Measurements from ENCODE around the gene SHANK1.

The SHANK1 gene

DNA sequence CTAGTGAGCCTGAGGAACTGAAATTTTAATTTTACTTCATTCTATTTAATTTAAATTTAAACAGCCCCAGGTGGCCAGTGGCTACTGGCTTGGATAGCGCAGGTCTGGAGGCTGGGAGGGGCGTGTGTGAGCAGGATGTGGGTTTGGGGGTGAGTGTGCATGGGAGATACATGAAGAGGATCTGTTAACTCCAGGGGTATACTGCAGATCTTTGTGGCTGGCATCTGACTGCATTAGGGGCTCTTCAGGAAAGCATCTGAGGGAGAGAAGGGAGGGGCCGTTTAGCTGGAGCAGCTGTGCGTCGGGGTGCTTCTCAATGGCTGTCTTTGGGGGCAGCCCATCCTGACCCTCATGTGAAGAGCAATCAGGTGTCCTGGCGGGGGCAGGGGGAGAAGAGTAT lies 6.8 kb downstream of the SHANK1 start:
- Histone ChIP-seq H3K4me3 (ENCODE audit: insufficient read depth, low read depth, low read length) (no peak overlapping the region), H3K27ac (ENCODE audit: insufficient read depth, low read depth, low read length, poor library complexity, severe bottlenecking) (no peak overlapping the region), H3K36me3 (ENCODE audit: control insufficient read depth, insufficient read depth, low read length) (no peaks in the 10 kb centered on the region), H3K27me3 (ENCODE audit: control insufficient read depth, insufficient read depth, low read length, poor library complexity, severe bottlenecking) (no peaks in the 10 kb centered on the region), H3K4me1 (ENCODE audit: control insufficient read depth, insufficient read depth, low read length) (peaks cover 3% of the 10 kb centered on the region), H3K9me3 (ENCODE audit: control insufficient read depth, low read length) (no peaks in the 10 kb centered on the region)
- 88 to 89% methylated on average over 6 of the region's 6 CpGs for WGBS, 2 experiments

DNA sequence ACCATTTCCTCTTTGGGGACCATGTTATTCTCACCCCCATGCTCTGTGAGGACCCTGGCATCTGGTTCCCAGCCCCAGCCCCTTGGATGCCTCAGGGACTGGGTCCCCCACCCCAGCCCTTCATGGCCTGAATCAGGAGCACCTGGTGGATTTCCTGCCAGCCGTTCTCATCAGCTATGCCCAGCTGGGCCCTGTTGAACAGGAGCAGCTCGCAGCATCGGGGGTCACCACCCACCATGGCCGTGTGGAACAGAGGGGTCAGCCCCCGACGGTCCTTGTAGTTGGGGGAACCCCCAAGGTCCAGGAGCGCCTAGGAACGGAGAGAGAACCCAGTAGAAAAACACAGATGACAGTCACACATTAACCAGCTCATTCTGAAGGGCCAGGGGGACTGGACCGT lies 7.8 kb downstream of the SHANK1 start:
- Histone ChIP-seq H3K9me3 (ENCODE audit: control insufficient read depth, low read length) (no peaks in the 10 kb centered on the region), H3K4me3 (ENCODE audit: insufficient read depth, low read depth, low read length) (no peak overlapping the region), H3K4me1 (ENCODE audit: control insufficient read depth, insufficient read depth, low read length) (no peaks in the 10 kb centered on the region), H3K27ac (ENCODE audit: insufficient read depth, low read depth, low read length, poor library complexity, severe bottlenecking) (no peak overlapping the region), H3K27me3 (ENCODE audit: control insufficient read depth, insufficient read depth, low read length, poor library complexity, severe bottlenecking) (no peaks in the 10 kb centered on the region), H3K36me3 (ENCODE audit: control insufficient read depth, insufficient read depth, low read length) (no peaks in the 10 kb centered on the region)
- 84 to 86% methylated on average over 9 of the region's 9 CpGs for WGBS, 2 experiments

DNA sequence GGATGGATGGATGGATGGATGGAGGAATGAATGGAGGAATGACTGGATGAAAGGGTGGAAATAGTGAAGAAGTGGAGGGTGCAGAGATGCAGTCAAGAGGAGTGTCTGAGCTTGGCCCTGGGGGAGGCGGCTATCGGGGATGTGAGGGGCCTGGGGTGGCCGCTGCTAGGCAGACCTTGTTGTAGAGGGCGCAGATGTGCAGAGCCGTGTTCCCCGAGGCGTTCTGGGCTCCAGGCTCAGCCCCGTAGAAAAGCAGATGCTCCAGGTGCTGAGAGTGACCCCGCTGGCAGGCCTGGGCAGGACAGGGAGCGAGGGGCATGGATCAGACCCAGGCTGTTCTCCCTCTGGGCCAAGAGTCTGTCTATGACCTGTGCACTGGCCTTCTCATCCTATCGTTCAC lies 8.4 kb downstream of the SHANK1 start:
- no peaks in the 10 kb centered on the region for H3K27me3 ChIP-seq (ENCODE audit: control insufficient read depth, insufficient read depth, low read length, poor library complexity, severe bottlenecking)
- no peaks in the 10 kb centered on the region for H3K36me3 ChIP-seq (ENCODE audit: control insufficient read depth, insufficient read depth, low read length)
- H3K9me3 ChIP-seq (ENCODE audit: control insufficient read depth, low read length) = no peaks in the 10 kb centered on the region

DNA sequence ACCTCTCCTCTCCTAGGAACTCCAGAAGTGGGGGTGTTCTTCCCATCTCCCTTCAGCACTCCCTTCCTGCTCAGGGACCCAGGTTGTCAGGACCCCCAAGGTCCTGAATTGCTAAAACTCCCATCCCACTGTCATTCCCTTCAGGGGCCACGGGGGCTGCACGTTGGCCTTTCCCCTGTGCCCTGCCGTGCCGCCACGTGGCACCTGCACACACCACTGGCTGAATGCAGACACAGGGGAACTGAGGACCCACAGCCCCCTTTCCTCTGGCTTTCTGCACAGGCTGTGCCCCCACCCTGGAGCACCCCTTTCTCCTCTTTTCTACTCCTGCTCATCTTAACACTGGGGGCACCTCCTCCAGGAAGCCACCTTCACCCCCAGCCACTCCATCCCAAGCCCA lies 9.0 kb downstream of the SHANK1 start:
- Histone ChIP-seq H3K9me3 (ENCODE audit: control insufficient read depth, low read length) (no peaks in the 10 kb centered on the region), H3K36me3 (ENCODE audit: control insufficient read depth, insufficient read depth, low read length) (no peaks in the 10 kb centered on the region), H3K27ac (ENCODE audit: insufficient read depth, low read depth, low read length, poor library complexity, severe bottlenecking) (no peak overlapping the region), H3K4me1 (ENCODE audit: control insufficient read depth, insufficient read depth, low read length) (no peaks in the 10 kb centered on the region), H3K4me3 (ENCODE audit: insufficient read depth, low read depth, low read length) (no peak overlapping the region), H3K27me3 (ENCODE audit: control insufficient read depth, insufficient read depth, low read length, poor library complexity, severe bottlenecking) (no peaks in the 10 kb centered on the region)
- 74 to 80% methylated on average over 5 of the region's 5 CpGs for WGBS, 2 experiments

More for the DNA sequence above, 8.4 kb downstream of the SHANK1 start:
- 84 to 85% methylated on average over 11 of the region's 11 CpGs for WGBS, 2 experiments
- no peaks in the 10 kb centered on the region for H3K4me1 ChIP-seq (ENCODE audit: control insufficient read depth, insufficient read depth, low read length)
- H3K27ac ChIP-seq (ENCODE audit: insufficient read depth, low read depth, low read length, poor library complexity, severe bottlenecking) = no peak overlapping the region
- no peak overlapping the region for H3K4me3 ChIP-seq (ENCODE audit: insufficient read depth, low read depth, low read length)

DNA sequence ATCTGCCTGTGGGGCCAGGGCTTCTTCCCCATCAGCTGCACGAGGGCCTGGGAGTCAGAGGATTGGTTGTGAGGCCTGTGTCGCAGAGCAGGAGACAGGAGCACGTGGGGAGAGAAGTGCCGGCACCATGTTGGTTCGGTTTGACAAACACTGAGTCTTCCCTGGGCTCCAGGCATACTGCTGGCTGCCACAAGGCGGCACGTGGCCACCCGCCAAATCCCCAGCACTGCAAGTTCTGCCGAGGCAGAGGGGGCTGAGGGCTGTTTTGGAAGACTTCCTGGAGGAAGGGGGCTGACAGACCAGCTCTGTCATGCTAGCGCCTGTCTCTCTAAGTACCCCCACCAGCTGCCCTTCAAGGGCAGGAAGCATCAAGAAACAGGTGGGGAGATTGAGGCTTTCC lies 9.5 kb downstream of the SHANK1 start:
- WGBS, 2 experiments = 60 to 66% methylated on average over 10 of the region's 10 CpGs
- Histone ChIP-seq H3K4me3 (ENCODE audit: insufficient read depth, low read depth, low read length) (no peak overlapping the region), H3K9me3 (ENCODE audit: control insufficient read depth, low read length) (no peaks in the 10 kb centered on the region), H3K4me1 (ENCODE audit: control insufficient read depth, insufficient read depth, low read length) (no peaks in the 10 kb centered on the region), H3K27ac (ENCODE audit: insufficient read depth, low read depth, low read length, poor library complexity, severe bottlenecking) (no peak overlapping the region), H3K27me3 (ENCODE audit: control insufficient read depth, insufficient read depth, low read length, poor library complexity, severe bottlenecking) (no peaks in the 10 kb centered on the region), H3K36me3 (ENCODE audit: control insufficient read depth, insufficient read depth, low read length) (no peaks in the 10 kb centered on the region)

DNA sequence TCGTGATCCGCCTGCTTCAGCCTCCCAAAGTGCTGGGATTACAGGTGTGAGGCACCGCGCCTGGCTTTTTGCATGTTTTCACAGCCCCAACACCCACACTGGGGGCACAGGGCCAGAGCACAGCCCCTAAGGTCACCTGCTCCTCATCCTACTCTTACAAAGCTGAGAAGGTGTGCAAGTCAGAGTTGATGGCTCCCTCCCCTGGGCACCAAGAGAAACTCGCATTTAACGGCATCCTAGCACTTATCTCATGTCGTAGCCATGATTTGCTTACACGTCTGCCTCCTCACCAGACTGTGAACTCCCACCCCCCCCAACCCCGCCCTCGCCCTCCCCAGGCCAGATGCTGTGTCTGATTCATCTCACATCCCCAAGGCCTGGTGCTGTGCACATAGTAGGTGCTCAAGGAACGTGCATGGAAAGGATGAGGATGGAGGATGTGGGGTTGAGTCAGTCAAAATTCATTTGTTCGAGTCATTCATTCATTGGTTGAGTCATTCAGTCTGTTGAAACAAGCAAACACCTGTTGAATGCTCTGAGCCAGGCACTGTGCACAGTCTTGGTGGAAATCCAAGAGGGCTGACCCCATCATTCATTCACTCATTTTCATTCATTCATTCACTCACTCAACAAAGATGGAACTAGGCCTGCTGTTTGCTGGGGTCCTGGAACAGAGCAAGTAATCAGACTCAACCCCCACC lies 11.3 kb downstream of the SHANK1 start:
- H3K36me3 ChIP-seq (ENCODE audit: control insufficient read depth, insufficient read depth, low read length) = no peaks in the 10 kb centered on the region
- WGBS, 2 experiments = 74 to 77% methylated on average over 12 of the region's 12 CpGs
- H3K27ac ChIP-seq (ENCODE audit: insufficient read depth, low read depth, low read length, poor library complexity, severe bottlenecking) = no peak overlapping the region
- no peak overlapping the region for H3K4me3 ChIP-seq (ENCODE audit: insufficient read depth, low read depth, low read length)
- H3K4me1 ChIP-seq (ENCODE audit: control insufficient read depth, insufficient read depth, low read length) = no peaks in the 10 kb centered on the region
- no peaks in the 10 kb centered on the region for H3K27me3 ChIP-seq (ENCODE audit: control insufficient read depth, insufficient read depth, low read length, poor library complexity, severe bottlenecking)
- no peaks in the 10 kb centered on the region for H3K9me3 ChIP-seq (ENCODE audit: control insufficient read depth, low read length)

DNA sequence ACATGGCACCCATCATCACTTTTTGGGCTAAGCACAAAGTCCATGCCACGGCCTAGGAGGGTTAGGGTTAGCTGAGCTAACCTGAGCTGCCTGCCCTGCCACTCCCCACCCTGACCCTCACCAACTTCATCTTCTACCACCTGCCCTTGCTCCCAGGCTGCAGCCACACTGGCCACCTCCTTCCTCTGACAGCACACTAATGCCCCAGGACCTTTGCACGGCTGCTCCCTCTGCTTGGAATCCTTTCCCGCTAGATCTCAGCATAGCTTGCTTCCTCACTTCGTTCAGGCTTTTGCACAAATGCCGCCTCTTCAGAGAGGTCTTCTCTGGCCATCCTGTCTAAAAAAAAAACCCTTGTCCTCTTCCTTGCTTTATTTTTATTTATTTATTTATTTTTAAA lies 13.2 kb downstream of the SHANK1 start:
- no peaks in the 10 kb centered on the region for H3K9me3 ChIP-seq (ENCODE audit: control insufficient read depth, low read length)
- no peak overlapping the region for H3K27ac ChIP-seq (ENCODE audit: insufficient read depth, low read depth, low read length, poor library complexity, severe bottlenecking)
- H3K36me3 ChIP-seq (ENCODE audit: control insufficient read depth, insufficient read depth, low read length) = no peaks in the 10 kb centered on the region
- H3K4me3 ChIP-seq (ENCODE audit: insufficient read depth, low read depth, low read length) = no peak overlapping the region
- 68 to 76% methylated on average over 5 of the region's 5 CpGs for WGBS, 2 experiments
- H3K27me3 ChIP-seq (ENCODE audit: control insufficient read depth, insufficient read depth, low read length, poor library complexity, severe bottlenecking) = no peaks in the 10 kb centered on the region
- no peaks in the 10 kb centered on the region for H3K4me1 ChIP-seq (ENCODE audit: control insufficient read depth, insufficient read depth, low read length)

DNA sequence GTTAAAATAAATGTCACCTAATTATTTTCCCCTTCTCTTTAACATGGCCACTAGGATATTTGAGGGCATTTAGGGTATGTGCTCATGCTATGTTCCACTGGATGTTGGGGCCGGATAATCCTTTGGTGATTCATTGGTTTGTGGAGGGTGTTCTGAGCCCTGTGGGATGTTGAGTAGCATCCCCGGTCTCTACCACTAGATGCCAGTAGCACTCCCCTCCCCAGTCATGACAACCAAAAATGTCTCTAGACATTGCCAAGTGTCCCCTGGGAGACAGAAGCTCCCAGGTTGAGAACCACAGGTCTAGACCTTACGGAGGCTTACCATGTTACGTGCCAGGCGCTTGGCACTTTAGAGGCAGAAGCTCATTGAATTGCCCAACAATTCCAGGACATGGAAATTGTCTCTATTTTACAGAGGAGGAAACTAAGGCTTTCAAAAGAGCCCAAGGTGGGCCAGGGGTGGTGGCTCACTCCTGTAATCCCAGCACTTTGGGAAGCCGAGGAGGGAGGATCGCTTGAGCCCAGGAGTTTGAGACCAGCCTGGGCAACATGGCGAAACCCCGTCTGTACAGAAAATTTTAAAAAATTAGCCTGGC lies 14.1 kb downstream of the SHANK1 start:
- H3K9me3 ChIP-seq (ENCODE audit: control insufficient read depth, low read length) = no peaks in the 10 kb centered on the region
- no peaks in the 10 kb centered on the region for H3K36me3 ChIP-seq (ENCODE audit: control insufficient read depth, insufficient read depth, low read length)
- no peak overlapping the region for H3K4me3 ChIP-seq (ENCODE audit: insufficient read depth, low read depth, low read length)
- H3K27me3 ChIP-seq (ENCODE audit: control insufficient read depth, insufficient read depth, low read length, poor library complexity, severe bottlenecking) = no peaks in the 10 kb centered on the region
- H3K27ac ChIP-seq (ENCODE audit: insufficient read depth, low read depth, low read length, poor library complexity, severe bottlenecking) = no peak overlapping the region
- no peaks in the 10 kb centered on the region for H3K4me1 ChIP-seq (ENCODE audit: control insufficient read depth, insufficient read depth, low read length)
- 68 to 70% methylated on average over 9 of the region's 9 CpGs for WGBS, 2 experiments

DNA sequence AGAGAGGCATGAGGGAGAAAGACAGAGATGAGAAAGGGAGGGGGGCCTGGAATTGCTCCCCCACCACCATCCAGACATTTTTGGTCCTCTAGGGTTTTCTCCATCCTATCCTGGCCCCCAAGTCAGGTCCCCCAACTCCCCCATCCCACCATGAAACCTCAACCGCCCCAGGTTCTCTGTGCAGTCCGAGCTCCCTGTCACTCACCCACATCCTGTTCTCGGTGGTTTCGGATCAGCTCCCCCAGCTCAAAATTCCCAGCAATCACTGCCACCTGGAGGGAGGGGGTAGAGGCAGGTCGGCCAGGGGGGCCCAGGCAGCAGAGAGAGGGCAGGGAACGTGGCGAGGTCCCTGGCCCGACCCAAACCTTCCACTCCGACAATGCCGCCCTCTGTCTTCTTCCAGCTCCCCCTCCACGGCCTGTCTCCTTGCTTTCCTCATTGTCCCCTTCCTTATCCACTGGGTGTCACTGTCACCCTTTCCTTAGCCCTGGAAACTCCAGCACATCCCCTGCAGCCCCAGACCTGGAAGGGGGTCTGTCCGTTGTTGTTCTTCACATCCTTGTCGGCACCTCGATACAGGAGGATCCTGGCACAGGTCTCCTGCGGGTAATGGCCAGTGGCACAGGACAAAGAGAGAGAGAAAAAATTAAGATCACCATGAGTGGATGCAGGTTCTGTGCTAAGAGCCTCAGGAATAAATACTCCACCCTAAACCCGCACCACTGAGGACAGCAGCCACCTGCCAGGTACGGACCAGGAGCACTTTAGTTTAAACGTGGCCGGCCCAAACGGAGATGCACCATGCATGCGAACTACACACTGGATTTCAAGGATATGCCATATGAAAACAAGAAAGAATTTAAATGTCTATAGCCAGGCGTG lies 15.4 kb downstream of the SHANK1 start:
- no peaks in the 10 kb centered on the region for H3K27me3 ChIP-seq (ENCODE audit: control insufficient read depth, insufficient read depth, low read length, poor library complexity, severe bottlenecking)

More for the DNA sequence above, 15.4 kb downstream of the SHANK1 start:
- Histone ChIP-seq H3K9me3 (ENCODE audit: control insufficient read depth, low read length) (no peaks in the 10 kb centered on the region), H3K4me3 (ENCODE audit: insufficient read depth, low read depth, low read length) (no peak overlapping the region), H3K27ac (ENCODE audit: insufficient read depth, low read depth, low read length, poor library complexity, severe bottlenecking) (no peak overlapping the region), H3K36me3 (ENCODE audit: control insufficient read depth, insufficient read depth, low read length) (no peaks in the 10 kb centered on the region), H3K4me1 (ENCODE audit: control insufficient read depth, insufficient read depth, low read length) (no peaks in the 10 kb centered on the region)
- WGBS, 2 experiments = 67% methylated on average over 22 of the region's 22 CpGs
